DOHH2 (cell line): ENCODE measurements around the gene PITPNM3.

Experiments used
- EZH2phosphoT487 ChIP-seq: fragments of 200-600 bp; sonication (generic); IDR thresholded peaks from 2 replicates; pipeline ENCODE4 v1.6.1; 2017; ENCODE audit warnings: borderline replicate concordance, mild to moderate bottlenecking, antibody characterized with exemption, low read length, moderate library complexity, mixed read lengths
- TF ChIP-seq, protein P1 (sequence below): fragments of 200-600 bp; sonication (generic); IDR thresholded peaks from one replicate; pipeline ENCODE4 v1.5.1; 2014; ENCODE audit warnings: antibody characterized with exemption, mild to moderate bottlenecking, low read depth, low read length; ENCODE audit not compliant: poor library complexity, severe bottlenecking

DNA sequence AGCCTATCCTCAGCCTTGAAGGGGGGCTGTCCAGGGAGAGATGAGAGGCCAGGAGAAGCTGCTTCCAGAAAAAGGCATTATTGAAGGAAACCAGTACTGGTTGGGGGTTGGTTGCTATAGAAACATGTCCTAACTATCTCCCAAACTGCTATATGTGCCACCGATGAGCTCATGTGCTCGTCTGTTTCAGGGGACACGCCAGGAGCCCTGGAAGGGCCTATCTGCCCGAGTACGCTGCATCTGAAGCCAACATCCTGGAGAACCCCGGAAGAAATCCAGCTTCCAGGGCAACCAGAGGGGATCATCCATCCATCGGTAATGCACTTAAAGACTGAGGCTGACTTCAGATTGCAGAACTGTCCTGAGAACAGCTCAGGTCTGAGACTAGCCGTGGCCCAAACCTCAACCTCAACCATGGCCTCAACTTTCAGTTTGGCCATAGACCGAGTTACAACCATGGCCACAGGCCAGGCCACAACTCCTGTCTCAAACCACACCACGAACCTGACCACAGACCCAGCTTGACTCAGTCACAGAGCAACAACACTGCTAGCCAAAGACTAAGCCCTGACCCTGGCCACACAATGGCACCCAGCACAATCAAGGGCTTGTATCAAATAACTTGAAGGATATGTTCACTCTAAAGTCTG is 10.2 kb downstream of the PITPNM3 start:
- TF ChIP-seq, protein P1, sequence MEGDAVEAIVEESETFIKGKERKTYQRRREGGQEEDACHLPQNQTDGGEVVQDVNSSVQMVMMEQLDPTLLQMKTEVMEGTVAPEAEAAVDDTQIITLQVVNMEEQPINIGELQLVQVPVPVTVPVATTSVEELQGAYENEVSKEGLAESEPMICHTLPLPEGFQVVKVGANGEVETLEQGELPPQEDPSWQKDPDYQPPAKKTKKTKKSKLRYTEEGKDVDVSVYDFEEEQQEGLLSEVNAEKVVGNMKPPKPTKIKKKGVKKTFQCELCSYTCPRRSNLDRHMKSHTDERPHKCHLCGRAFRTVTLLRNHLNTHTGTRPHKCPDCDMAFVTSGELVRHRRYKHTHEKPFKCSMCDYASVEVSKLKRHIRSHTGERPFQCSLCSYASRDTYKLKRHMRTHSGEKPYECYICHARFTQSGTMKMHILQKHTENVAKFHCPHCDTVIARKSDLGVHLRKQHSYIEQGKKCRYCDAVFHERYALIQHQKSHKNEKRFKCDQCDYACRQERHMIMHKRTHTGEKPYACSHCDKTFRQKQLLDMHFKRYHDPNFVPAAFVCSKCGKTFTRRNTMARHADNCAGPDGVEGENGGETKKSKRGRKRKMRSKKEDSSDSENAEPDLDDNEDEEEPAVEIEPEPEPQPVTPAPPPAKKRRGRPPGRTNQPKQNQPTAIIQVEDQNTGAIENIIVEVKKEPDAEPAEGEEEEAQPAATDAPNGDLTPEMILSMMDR = no peak
- TF ChIP-seq EZH2phosphoT487 = no peak
